WTC11 (cell line): ENCODE measurements around the gene CRYBA1. TPM values are rescaled to one million over a fixed set of nuclear protein-coding genes. Genes with fewer than 3 reads are reported as not detected.

Experiments used
- ATAC-seq: fragments of 200-7000 bp; cut with Tn5 transposase; 2 replicates; pipeline ENCODE4 v1.10.0; 2021; ENCODE audit warnings: mild to moderate bottlenecking, moderate library complexity
- CTCF ChIA-PET: fragments of 300-600 bp; sonication (Branson Sonifier 250); formaldehyde crosslinking; loops from one replicate; lab custom pipeline; 2021; ENCODE audit warnings: antibody characterized with exemption; lab: Charles Lee
- POLR2A ChIA-PET: fragments of 350-600 bp; sonication (Branson Sonifier 250); formaldehyde crosslinking; loops from one replicate; lab custom pipeline; 2021; ENCODE audit warnings: antibody characterized with exemption; lab: Charles Lee
- DNase-seq: peaks from one replicate; pipeline ENCODE4 v3.0.0; 2021; ENCODE audit warnings: low spot score
- H3K27ac Mint-ChIP-seq: 2 replicates; pipeline ENCODE4 v1.8.0; 2021; ENCODE audit warnings: mixed read lengths
- H3K27me3 Mint-ChIP-seq: 2 replicates; pipeline ENCODE4 v1.8.0; 2021; ENCODE audit warnings: low read depth, mild to moderate bottlenecking, moderate library complexity, mixed read lengths
- H3K36me3 Mint-ChIP-seq: 2 replicates; pipeline ENCODE4 v1.8.0; 2021; ENCODE audit warnings: mixed read lengths
- H3K4me1 Mint-ChIP-seq: 2 replicates; pipeline ENCODE4 v1.8.0; 2022; ENCODE audit warnings: mixed read lengths
- H3K4me3 Mint-ChIP-seq: 2 replicates; pipeline ENCODE4 v1.8.0; 2021; ENCODE audit warnings: mild to moderate bottlenecking, moderate library complexity, mixed read lengths
- H3K9me3 Mint-ChIP-seq: 2 replicates; pipeline ENCODE4 v1.8.0; 2021; ENCODE audit warnings: mixed read lengths
- ARID4B ChIP-seq: sonication (generic); formaldehyde crosslinking; IDR thresholded peaks from 2 replicates; pipeline ENCODE4 v1.8.0; 2023; ENCODE audit warnings: missing genetic modification reagents, mild to moderate bottlenecking, borderline replicate concordance
- ATF1 ChIP-seq: sonication (generic); formaldehyde crosslinking; IDR thresholded peaks from 2 replicates; pipeline ENCODE4 v1.8.1; 2023; ENCODE audit warnings: mild to moderate bottlenecking, moderate library complexity, missing genetic modification reagents
- ATF3 ChIP-seq: sonication (generic); formaldehyde crosslinking; conservative IDR thresholded peaks from 2 replicates; pipeline ENCODE4 v1.8.1; 2022; ENCODE audit warnings: mild to moderate bottlenecking, missing genetic modification reagents
- ATF6 ChIP-seq: sonication (generic); formaldehyde crosslinking; IDR thresholded peaks from 2 replicates; pipeline ENCODE4 v1.8.1; 2023; ENCODE audit warnings: mild to moderate bottlenecking, missing genetic modification reagents
- CBFB ChIP-seq: sonication (generic); formaldehyde crosslinking; IDR thresholded peaks from 2 replicates; pipeline ENCODE4 v1.8.1; 2022; ENCODE audit warnings: mild to moderate bottlenecking, low read depth, missing genetic modification reagents
- E2F4 ChIP-seq: sonication (generic); formaldehyde crosslinking; IDR thresholded peaks from 2 replicates; pipeline ENCODE4 v1.8.1; 2022; ENCODE audit warnings: low read depth, mild to moderate bottlenecking, moderate library complexity, missing genetic modification reagents, borderline replicate concordance
- ELF4 ChIP-seq: sonication (generic); formaldehyde crosslinking; IDR thresholded peaks from 2 replicates; pipeline ENCODE4 v1.8.1; 2022; ENCODE audit warnings: low read depth, mild to moderate bottlenecking, moderate library complexity, missing genetic modification reagents
- ESRRA ChIP-seq: sonication (generic); formaldehyde crosslinking; IDR thresholded peaks from 2 replicates; pipeline ENCODE4 v1.8.1; 2022; ENCODE audit warnings: mild to moderate bottlenecking, missing genetic modification reagents, borderline replicate concordance
- ETV6 ChIP-seq: sonication (generic); formaldehyde crosslinking; IDR thresholded peaks from 2 replicates; pipeline ENCODE4 v1.8.1; 2022; ENCODE audit warnings: mild to moderate bottlenecking, missing genetic modification reagents
- IRF2 ChIP-seq: sonication (generic); formaldehyde crosslinking; IDR thresholded peaks from 2 replicates; pipeline ENCODE4 v1.8.0; 2022; ENCODE audit warnings: low read depth, missing genetic modification reagents, borderline replicate concordance
- JUN ChIP-seq: sonication (generic); formaldehyde crosslinking; IDR thresholded peaks from 2 replicates; pipeline ENCODE4 v1.8.0; 2023; ENCODE audit warnings: mild to moderate bottlenecking, missing genetic modification reagents
- NFATC4 ChIP-seq: fragments of 250-450 bp; sonication (Bioruptor Pico); IDR thresholded peaks from 2 replicates; pipeline ENCODE4 v1.9.0; 2021; ENCODE audit warnings: mild to moderate bottlenecking
- NFE2L1 ChIP-seq: sonication (generic); formaldehyde crosslinking; IDR thresholded peaks from 2 replicates; pipeline ENCODE4 v1.8.1; 2023; ENCODE audit warnings: missing genetic modification reagents
- NR3C1 ChIP-seq: sonication (generic); formaldehyde crosslinking; conservative IDR thresholded peaks from 2 replicates; pipeline ENCODE4 v1.8.1; 2023; ENCODE audit warnings: low read depth, mild to moderate bottlenecking, missing genetic modification reagents
- SMAD4 ChIP-seq: sonication (generic); formaldehyde crosslinking; IDR thresholded peaks from 2 replicates; pipeline ENCODE4 v1.8.0; 2022; ENCODE audit warnings: mild to moderate bottlenecking, missing genetic modification reagents
- TEAD1 ChIP-seq: sonication (generic); formaldehyde crosslinking; IDR thresholded peaks from 2 replicates; pipeline ENCODE4 v1.8.0; 2022; ENCODE audit warnings: mild to moderate bottlenecking, missing genetic modification reagents
- TP53 ChIP-seq: sonication (generic); formaldehyde crosslinking; IDR thresholded peaks from 2 replicates; pipeline ENCODE4 v1.8.1; 2023; ENCODE audit warnings: mild to moderate bottlenecking, missing genetic modification reagents
- ZNF219 ChIP-seq: sonication (generic); formaldehyde crosslinking; IDR thresholded peaks from 2 replicates; pipeline ENCODE4 v1.8.0; 2023; ENCODE audit warnings: missing genetic modification reagents, mild to moderate bottlenecking, borderline replicate concordance
- ZNF232 ChIP-seq: sonication (generic); formaldehyde crosslinking; IDR thresholded peaks from 2 replicates; pipeline ENCODE4 v1.8.0; 2022; ENCODE audit warnings: mild to moderate bottlenecking, missing genetic modification reagents
- ZNF263 ChIP-seq: sonication (generic); formaldehyde crosslinking; IDR thresholded peaks from 2 replicates; pipeline ENCODE4 v1.8.1; 2022; ENCODE audit warnings: low read depth, mild to moderate bottlenecking, moderate library complexity, missing genetic modification reagents
- ZNF281 ChIP-seq: sonication (generic); formaldehyde crosslinking; IDR thresholded peaks from 2 replicates; pipeline ENCODE4 v1.8.0; 2023; ENCODE audit warnings: mild to moderate bottlenecking, missing genetic modification reagents
- ZNF317 ChIP-seq: sonication (generic); formaldehyde crosslinking; IDR thresholded peaks from 2 replicates; pipeline ENCODE4 v1.8.1; 2023; ENCODE audit warnings: low read depth, mild to moderate bottlenecking, moderate library complexity, missing genetic modification reagents, borderline replicate concordance
- ZNF396 ChIP-seq: fragments of 250-450 bp; sonication (Bioruptor Pico); IDR thresholded peaks from 2 replicates; pipeline ENCODE4 v1.8.0; 2021; ENCODE audit warnings: mild to moderate bottlenecking, moderate library complexity, borderline replicate concordance
- ZNF416 ChIP-seq: fragments of 250-450 bp; sonication (Bioruptor Pico); IDR thresholded peaks from 2 replicates; pipeline ENCODE4 v1.9.0; 2021; ENCODE audit warnings: mild to moderate bottlenecking, inconsistent platforms
- ZSCAN18 ChIP-seq: fragments of 250-450 bp; sonication (Bioruptor Pico); IDR thresholded peaks from 2 replicates; pipeline ENCODE4 v2.1.2; 2022; ENCODE audit warnings: mild to moderate bottlenecking, moderate library complexity
- total RNA-seq: library from RNA; stranded (reverse); gene quantifications from 3 replicates; pipeline ENCODE4 v1.2.3, GENCODE V29; 2021

The CRYBA1 gene
- total RNA-seq, 1 experiment from 2014 or later, result not detected

- Mint-ChIP-seq H3K4me3 (no peak overlapping the region), H3K4me1 (peaks cover 6% of the 10 kb centered on the region), H3K27me3 (no peaks in the 10 kb centered on the region), H3K27ac (no peak overlapping the region), H3K9me3 (no peaks in the 10 kb centered on the region), H3K36me3 (no peaks in the 10 kb centered on the region)
- DNase-seq (no peak), ATAC-seq (no peak)
- TF ChIP-seq TEAD1 (CRISPR knock-in tag), result no peak
- no peak for TF ChIP-seq ZNF219 (CRISPR knock-in tag)
- no peak for TF ChIP-seq ATF6 (CRISPR knock-in tag)
- no peak for TF ChIP-seq ZNF263
- no peak for TF ChIP-seq ELF4
- no peak for TF ChIP-seq ETV6 (CRISPR knock-in tag)
- TF ChIP-seq NFE2L1 (CRISPR knock-in tag), result no peak
- TF ChIP-seq ARID4B, result no peak
- TF ChIP-seq ATF1 (CRISPR knock-in tag), result no peak
- TF ChIP-seq NR3C1, result no peak
- no peak for TF ChIP-seq CBFB (CRISPR knock-in tag)
- TF ChIP-seq ATF3 (CRISPR knock-in tag), result no peak
- no peak for TF ChIP-seq ZNF232
- TF ChIP-seq ZNF281 (CRISPR knock-in tag), result no peak
- TF ChIP-seq SMAD4 (CRISPR knock-in tag), result no peak
- no peak for TF ChIP-seq ZNF416 (CRISPR knock-in tag)
- no peak for TF ChIP-seq IRF2 (CRISPR knock-in tag)
- TF ChIP-seq NFATC4, result no peak
- TF ChIP-seq ZNF396, result no peak
- ChIA-PET CTCF (no interaction called here), POLR2A (no interaction called here)
Observed at GRCh38 chr17:29247219-29247618, 560 bp downstream of the CRYBA1 start.

- peaks cover 4% of the 10 kb centered on the region; the same call in 1 of the 2 replicates for H3K4me1 Mint-ChIP-seq
- POLR2A ChIA-PET, result no interaction called here
- no peak for DNase-seq
- no peak overlapping the region for H3K4me3 Mint-ChIP-seq
- no peaks in the 10 kb centered on the region for H3K27me3 Mint-ChIP-seq
- H3K9me3 Mint-ChIP-seq, result no peaks in the 10 kb centered on the region
- no peaks in the 10 kb centered on the region for H3K36me3 Mint-ChIP-seq
- H3K27ac Mint-ChIP-seq, result no peak overlapping the region; the same call in 1 of the 2 replicates
- CTCF ChIA-PET, result interaction anchor here (1.2 to 1.4 kb wide), 3 partner anchors 29 to 132 kb away, joined by 3 to 4 read pairs (median 4); no protein-coding TSS in a partner anchor
- ATAC-seq, result no peak
- TF ChIP-seq NFATC4, result no peak
- TF ChIP-seq ZNF396, result no peak
- TF ChIP-seq ZNF219 (CRISPR knock-in tag), result no peak
- no peak for TF ChIP-seq ZSCAN18 (CRISPR knock-in tag)
- no peak for TF ChIP-seq ESRRA (CRISPR knock-in tag)
- no peak for TF ChIP-seq E2F4 (CRISPR knock-in tag)
- no peak for TF ChIP-seq TP53 (CRISPR knock-in tag)
- TF ChIP-seq JUN (CRISPR knock-in tag), result no peak
- TF ChIP-seq ZNF317 (CRISPR knock-in tag), result no peak
Observed at GRCh38 chr17:29248845-29249244, 2.2 kb downstream of the CRYBA1 start.
